Measurements from ENCODE around the gene CRIP3. TPM values are rescaled to one million over a fixed set of nuclear protein-coding genes. Genes with fewer than 3 reads are reported as not detected.
A peak's percentile ranks its signal among the peaks of the same experiment; 100 is the strongest.

CRIP3 gene
- total and polyA plus RNA-seq, 2 of the 13 experiments (the other 11 are each of a cell fraction or from before 2014, with no cell fraction given) = 6.3 to 9.3 TPM

DNA sequence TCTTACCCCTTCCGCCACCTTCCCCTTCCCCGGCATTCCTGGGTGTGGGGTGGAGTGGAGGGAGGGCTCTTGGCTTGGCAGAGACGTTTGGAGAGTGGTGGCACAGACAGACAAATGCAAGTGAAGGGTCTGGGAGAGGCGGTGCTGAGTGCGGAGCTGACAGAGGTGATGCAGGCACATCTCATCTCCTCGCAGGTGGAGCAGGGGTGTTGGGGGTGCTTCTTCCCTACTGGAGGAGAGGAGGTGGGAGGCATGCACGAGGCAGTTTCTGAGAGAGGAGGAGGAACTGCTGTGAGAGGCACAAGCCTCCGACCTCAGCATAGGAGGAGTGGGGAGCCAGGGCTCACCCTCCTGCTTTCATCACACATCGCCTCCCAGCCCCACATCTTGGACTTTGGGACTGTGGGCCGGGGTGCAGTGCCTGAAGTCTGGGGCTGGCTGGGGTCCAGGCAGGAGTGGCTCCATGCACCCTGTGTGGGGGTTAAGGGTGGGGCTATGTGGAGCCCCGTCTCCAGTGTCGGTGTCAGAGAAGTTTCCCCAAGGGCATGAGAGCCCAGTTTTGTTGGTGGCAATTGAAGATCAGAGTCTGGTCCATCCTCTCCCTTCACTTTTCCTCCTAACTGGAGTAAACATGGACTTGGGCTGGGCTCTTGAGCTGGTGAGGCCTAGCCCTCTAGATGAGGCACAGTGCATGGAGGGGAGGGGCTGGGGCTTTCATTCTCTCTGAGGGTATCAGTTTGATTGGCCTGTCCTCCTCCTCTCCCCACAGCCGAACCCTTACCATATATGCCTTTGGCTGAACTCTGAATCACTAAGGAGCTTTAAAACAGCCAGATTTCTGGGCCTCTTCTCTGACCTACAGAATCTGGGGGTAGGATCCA, 30.7 kb downstream of the CRIP3 start (continued):
- TF ChIP-seq GPN1 (CRISPR knock-in tag; IDR thresholded peaks at IDR 0.05; ENCODE audit: borderline replicate concordance) (no peak), ZNF841 (CRISPR knock-in tag; IDR thresholded peaks at IDR 0.05; ENCODE audit: borderline replicate concordance) (no peak), ZNF550 (CRISPR knock-in tag; IDR thresholded peaks at IDR 0.05; ENCODE audit: borderline replicate concordance) (no peak), ARNTL (CRISPR knock-in tag; IDR thresholded peaks at IDR 0.05) (peak; percentile 29), YY1 (IDR thresholded peaks at IDR 0.05; ENCODE audit: insufficient read depth, insufficient replicate concordance, low read depth, low read length) (peak; percentile 29), PHF21A (CRISPR knock-in tag; IDR thresholded peaks at IDR 0.05) (peak; percentile 52; the same call in 1 of the 2 replicates), XRCC5 (optimal IDR thresholded peaks at IDR 0.05; ENCODE audit: low read length) (peak; percentile 33), FOXA3 (CRISPR knock-in tag; IDR thresholded peaks at IDR 0.05) (peak; percentile 75), SAFB2 (CRISPR knock-in tag; IDR thresholded peaks at IDR 0.05; ENCODE audit: borderline replicate concordance, low read depth) (no peak; the same call in none of the 2 replicates), SSRP1 (CRISPR knock-in tag; IDR thresholded peaks at IDR 0.05) (no peak), ZNF503 (CRISPR knock-in tag; IDR thresholded peaks at IDR 0.05) (no peak), REPIN1 (CRISPR knock-in tag; IDR thresholded peaks at IDR 0.05; ENCODE audit: borderline replicate concordance, low read depth) (peak; percentile 49; the same call in 1 of the 2 replicates), POGZ (CRISPR knock-in tag; IDR thresholded peaks at IDR 0.05) (no peak), KDM5B (CRISPR knock-in tag; IDR thresholded peaks at IDR 0.05; ENCODE audit: borderline replicate concordance) (peak; percentile 52; the same call in 1 of the 2 replicates), NONO (IDR thresholded peaks at IDR 0.05) (no peak), NONO (CRISPR knock-in tag; conservative IDR thresholded peaks at IDR 0.05) (peak; percentile 6), MXD4 (CRISPR knock-in tag; IDR thresholded peaks at IDR 0.05) (0 out of 2 replicates have a peak, but pooled peaks have one; percentile 25)
- TF ChIP-seq, protein P1, sequence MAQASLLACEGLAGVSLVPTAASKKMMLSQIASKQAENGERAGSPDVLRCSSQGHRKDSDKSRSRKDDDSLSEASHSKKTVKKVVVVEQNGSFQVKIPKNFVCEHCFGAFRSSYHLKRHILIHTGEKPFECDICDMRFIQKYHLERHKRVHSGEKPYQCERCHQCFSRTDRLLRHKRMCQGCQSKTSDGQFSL (CRISPR knock-in tag; IDR thresholded peaks at IDR 0.05) = peak; percentile 51; the same call in 1 of the 2 replicates
- TF ChIP-seq, protein P2, sequence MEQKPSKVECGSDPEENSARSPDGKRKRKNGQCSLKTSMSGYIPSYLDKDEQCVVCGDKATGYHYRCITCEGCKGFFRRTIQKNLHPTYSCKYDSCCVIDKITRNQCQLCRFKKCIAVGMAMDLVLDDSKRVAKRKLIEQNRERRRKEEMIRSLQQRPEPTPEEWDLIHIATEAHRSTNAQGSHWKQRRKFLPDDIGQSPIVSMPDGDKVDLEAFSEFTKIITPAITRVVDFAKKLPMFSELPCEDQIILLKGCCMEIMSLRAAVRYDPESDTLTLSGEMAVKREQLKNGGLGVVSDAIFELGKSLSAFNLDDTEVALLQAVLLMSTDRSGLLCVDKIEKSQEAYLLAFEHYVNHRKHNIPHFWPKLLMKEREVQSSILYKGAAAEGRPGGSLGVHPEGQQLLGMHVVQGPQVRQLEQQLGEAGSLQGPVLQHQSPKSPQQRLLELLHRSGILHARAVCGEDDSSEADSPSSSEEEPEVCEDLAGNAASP (CRISPR knock-in tag; IDR thresholded peaks at IDR 0.05; ENCODE audit: borderline replicate concordance) = peak; percentile 64; the same call in 1 of the 2 replicates
- TF ChIP-seq, protein P3, sequence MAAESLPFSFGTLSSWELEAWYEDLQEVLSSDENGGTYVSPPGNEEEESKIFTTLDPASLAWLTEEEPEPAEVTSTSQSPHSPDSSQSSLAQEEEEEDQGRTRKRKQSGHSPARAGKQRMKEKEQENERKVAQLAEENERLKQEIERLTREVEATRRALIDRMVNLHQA (CRISPR knock-in tag; IDR thresholded peaks at IDR 0.05) = no peak
- TF ChIP-seq, protein P4, sequence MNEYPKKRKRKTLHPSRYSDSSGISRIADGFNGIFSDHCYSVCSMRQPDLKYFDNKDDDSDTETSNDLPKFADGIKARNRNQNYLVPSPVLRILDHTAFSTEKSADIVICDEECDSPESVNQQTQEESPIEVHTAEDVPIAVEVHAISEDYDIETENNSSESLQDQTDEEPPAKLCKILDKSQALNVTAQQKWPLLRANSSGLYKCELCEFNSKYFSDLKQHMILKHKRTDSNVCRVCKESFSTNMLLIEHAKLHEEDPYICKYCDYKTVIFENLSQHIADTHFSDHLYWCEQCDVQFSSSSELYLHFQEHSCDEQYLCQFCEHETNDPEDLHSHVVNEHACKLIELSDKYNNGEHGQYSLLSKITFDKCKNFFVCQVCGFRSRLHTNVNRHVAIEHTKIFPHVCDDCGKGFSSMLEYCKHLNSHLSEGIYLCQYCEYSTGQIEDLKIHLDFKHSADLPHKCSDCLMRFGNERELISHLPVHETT (CRISPR knock-in tag; conservative IDR thresholded peaks at IDR 0.05) = peak; percentile 1; the same call in 1 of the 2 replicates
- TF ChIP-seq, protein P5, sequence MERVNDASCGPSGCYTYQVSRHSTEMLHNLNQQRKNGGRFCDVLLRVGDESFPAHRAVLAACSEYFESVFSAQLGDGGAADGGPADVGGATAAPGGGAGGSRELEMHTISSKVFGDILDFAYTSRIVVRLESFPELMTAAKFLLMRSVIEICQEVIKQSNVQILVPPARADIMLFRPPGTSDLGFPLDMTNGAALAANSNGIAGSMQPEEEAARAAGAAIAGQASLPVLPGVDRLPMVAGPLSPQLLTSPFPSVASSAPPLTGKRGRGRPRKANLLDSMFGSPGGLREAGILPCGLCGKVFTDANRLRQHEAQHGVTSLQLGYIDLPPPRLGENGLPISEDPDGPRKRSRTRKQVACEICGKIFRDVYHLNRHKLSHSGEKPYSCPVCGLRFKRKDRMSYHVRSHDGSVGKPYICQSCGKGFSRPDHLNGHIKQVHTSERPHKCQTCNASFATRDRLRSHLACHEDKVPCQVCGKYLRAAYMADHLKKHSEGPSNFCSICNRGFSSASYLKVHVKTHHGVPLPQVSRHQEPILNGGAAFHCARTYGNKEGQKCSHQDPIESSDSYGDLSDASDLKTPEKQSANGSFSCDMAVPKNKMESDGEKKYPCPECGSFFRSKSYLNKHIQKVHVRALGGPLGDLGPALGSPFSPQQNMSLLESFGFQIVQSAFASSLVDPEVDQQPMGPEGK (CRISPR knock-in tag; IDR thresholded peaks at IDR 0.05) = peak; percentile 97
